HEK293T (cell line): Measurements from ENCODE around the gene TRIM24.

Source experiments
- ARNT ChIP-seq: fragments of 450-650 bp; IDR thresholded peaks from 2 replicates; pipeline ENCODE4 v1.6.1; 2017; ENCODE audit warnings: mild to moderate bottlenecking
- BHLHE40 ChIP-seq: fragments of 450-650 bp; IDR thresholded peaks from 2 replicates; pipeline ENCODE4 v1.6.1; 2016; ENCODE audit warnings: mild to moderate bottlenecking, moderate library complexity, borderline replicate concordance
- CTBP1 ChIP-seq: fragments of 450-650 bp; IDR thresholded peaks from 2 replicates; pipeline ENCODE4 v1.6.1; 2016; ENCODE audit warnings: borderline replicate concordance
- ELF4 ChIP-seq: fragments of 450-650 bp; IDR thresholded peaks from 2 replicates; pipeline ENCODE4 v1.6.1; 2017; ENCODE audit warnings: antibody characterized with exemption
- FOXA1 ChIP-seq: fragments of 450-650 bp; IDR thresholded peaks from 2 replicates; pipeline ENCODE4 v1.6.1; 2016; ENCODE audit warnings: mild to moderate bottlenecking
- FOXK2 ChIP-seq: fragments of 450-650 bp; IDR thresholded peaks from 2 replicates; pipeline ENCODE4 v1.6.1; 2016; ENCODE audit warnings: mild to moderate bottlenecking
- FOXM1 ChIP-seq: fragments of 450-650 bp; IDR thresholded peaks from 2 replicates; pipeline ENCODE4 v1.6.1; 2017; ENCODE audit warnings: mild to moderate bottlenecking, borderline replicate concordance
- LEF1 ChIP-seq: fragments of 450-650 bp; IDR thresholded peaks from 2 replicates; pipeline ENCODE4 v1.6.1; 2017; ENCODE audit warnings: mild to moderate bottlenecking, borderline replicate concordance
- NFRKB ChIP-seq: fragments of 450-650 bp; IDR thresholded peaks from 2 replicates; pipeline ENCODE4 v1.6.1; 2016; ENCODE audit warnings: mild to moderate bottlenecking, moderate library complexity
- PKNOX1 ChIP-seq: fragments of 450-650 bp; IDR thresholded peaks from 2 replicates; pipeline ENCODE4 v1.6.1; 2016
- SP1 ChIP-seq: fragments of 450-650 bp; IDR thresholded peaks from 2 replicates; pipeline ENCODE4 v1.6.1; 2017
- SUZ12 ChIP-seq: fragments of 450-650 bp; IDR thresholded peaks from 2 replicates; pipeline ENCODE4 v1.6.1; 2016; ENCODE audit warnings: mild to moderate bottlenecking
- TARDBP ChIP-seq: fragments of 450-650 bp; IDR thresholded peaks from 2 replicates; pipeline ENCODE4 v1.6.1; 2016
- ZNF384 ChIP-seq: fragments of 450-650 bp; IDR thresholded peaks from 2 replicates; pipeline ENCODE4 v1.6.1; 2016

- no peak for TF ChIP-seq BHLHE40
- TF ChIP-seq ZNF384: no peak
- no peak for TF ChIP-seq TARDBP
- no peak for TF ChIP-seq FOXM1
- no peak for TF ChIP-seq FOXA1
- no peak for TF ChIP-seq PKNOX1
- TF ChIP-seq NFRKB: no peak
- no peak for TF ChIP-seq SP1
- TF ChIP-seq ARNT: no peak
- no peak for TF ChIP-seq ELF4
- TF ChIP-seq CTBP1: no peak
- no peak for TF ChIP-seq LEF1
- TF ChIP-seq SUZ12: no peak
- TF ChIP-seq FOXK2: no peak
Measured at GRCh38 chr7:138480527-138480926, 20.5 kb downstream of the TRIM24 start.
